Erythroblast (primary cell): ENCODE results near the gene ARCN1.

ENCODE experiments used
- GATA1 ChIP-seq: IDR thresholded peaks from 2 replicates; pipeline ENCODE4 v1.6.1; 2011; ENCODE audit warnings: low read depth, mild to moderate bottlenecking, control low read depth, low read length, moderate library complexity
- POLR2A ChIP-seq: IDR thresholded peaks from 2 replicates; pipeline ENCODE4 v1.6.1; 2011; ENCODE audit warnings: mild to moderate bottlenecking, low read length

DNA sequence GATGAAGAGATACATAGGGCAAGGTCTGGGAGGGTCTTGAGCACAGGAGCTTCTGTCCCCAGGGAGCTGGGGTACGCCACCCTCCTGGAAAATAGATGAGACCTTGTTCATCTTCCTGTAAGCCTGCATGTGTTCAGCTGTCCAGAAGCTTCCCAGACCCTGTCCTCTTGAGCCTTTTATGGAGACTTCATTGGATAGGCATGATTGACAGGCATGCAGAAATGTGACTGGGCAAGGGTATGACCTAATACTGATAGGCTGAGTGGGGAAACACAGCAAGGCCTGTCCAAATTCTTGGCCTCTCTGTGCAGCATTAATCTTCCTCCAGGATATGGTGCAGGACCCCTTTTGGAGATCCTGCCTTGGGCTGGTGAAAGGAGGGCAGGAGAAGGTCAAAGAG is 15.7 kb downstream of the ARCN1 start:
- TF ChIP-seq POLR2A, result no peak
- TF ChIP-seq GATA1, result no peak
